ENCODE measurements around the gene CASQ1.

DNA sequence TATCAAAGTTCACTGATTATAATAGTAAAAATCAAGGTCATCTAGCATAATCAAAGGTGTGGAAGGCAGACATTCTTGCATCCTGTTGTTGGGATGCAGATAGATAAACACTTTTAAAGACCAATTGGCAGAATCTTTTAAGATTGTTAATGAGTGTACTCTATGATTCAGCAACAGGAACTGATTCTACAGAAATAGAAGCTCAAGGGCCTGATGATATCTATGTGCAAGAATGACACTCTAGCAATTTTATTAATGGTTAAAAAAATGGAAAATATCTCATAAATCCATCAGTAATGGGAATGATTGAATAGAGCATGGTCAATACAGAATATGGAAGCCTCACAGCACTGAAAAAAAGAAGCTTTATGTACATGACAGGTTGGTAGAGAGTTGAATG, 41.1 kb upstream of the CASQ1 start:
- TF ChIP-seq POLR2A (IDR thresholded peaks at IDR 0.05; ENCODE audit: extremely low read depth, insufficient read length): no peak
- TF ChIP-seq, protein P1, sequence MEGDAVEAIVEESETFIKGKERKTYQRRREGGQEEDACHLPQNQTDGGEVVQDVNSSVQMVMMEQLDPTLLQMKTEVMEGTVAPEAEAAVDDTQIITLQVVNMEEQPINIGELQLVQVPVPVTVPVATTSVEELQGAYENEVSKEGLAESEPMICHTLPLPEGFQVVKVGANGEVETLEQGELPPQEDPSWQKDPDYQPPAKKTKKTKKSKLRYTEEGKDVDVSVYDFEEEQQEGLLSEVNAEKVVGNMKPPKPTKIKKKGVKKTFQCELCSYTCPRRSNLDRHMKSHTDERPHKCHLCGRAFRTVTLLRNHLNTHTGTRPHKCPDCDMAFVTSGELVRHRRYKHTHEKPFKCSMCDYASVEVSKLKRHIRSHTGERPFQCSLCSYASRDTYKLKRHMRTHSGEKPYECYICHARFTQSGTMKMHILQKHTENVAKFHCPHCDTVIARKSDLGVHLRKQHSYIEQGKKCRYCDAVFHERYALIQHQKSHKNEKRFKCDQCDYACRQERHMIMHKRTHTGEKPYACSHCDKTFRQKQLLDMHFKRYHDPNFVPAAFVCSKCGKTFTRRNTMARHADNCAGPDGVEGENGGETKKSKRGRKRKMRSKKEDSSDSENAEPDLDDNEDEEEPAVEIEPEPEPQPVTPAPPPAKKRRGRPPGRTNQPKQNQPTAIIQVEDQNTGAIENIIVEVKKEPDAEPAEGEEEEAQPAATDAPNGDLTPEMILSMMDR (IDR thresholded peaks at IDR 0.05; ENCODE audit: low read depth, low read length): no peak
- TF ChIP-seq, protein P2, sequence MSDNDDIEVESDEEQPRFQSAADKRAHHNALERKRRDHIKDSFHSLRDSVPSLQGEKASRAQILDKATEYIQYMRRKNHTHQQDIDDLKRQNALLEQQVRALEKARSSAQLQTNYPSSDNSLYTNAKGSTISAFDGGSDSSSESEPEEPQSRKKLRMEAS (IDR thresholded peaks at IDR 0.05; ENCODE audit: low read depth, low read length): no peak
- TF ChIP-seq MYC (IDR thresholded peaks at IDR 0.05; ENCODE audit: low read depth, low read length): no peak
